SKM-1 (cell line): Measurements from ENCODE around the gene GAS7.

ENCODE experiments used
- DNase-seq: peaks from one replicate; lab custom pipeline; 2025; ENCODE audit not compliant: unreplicated experiment; lab: John Stamatoyannopoulos, UW

GAS7 gene

DNA sequence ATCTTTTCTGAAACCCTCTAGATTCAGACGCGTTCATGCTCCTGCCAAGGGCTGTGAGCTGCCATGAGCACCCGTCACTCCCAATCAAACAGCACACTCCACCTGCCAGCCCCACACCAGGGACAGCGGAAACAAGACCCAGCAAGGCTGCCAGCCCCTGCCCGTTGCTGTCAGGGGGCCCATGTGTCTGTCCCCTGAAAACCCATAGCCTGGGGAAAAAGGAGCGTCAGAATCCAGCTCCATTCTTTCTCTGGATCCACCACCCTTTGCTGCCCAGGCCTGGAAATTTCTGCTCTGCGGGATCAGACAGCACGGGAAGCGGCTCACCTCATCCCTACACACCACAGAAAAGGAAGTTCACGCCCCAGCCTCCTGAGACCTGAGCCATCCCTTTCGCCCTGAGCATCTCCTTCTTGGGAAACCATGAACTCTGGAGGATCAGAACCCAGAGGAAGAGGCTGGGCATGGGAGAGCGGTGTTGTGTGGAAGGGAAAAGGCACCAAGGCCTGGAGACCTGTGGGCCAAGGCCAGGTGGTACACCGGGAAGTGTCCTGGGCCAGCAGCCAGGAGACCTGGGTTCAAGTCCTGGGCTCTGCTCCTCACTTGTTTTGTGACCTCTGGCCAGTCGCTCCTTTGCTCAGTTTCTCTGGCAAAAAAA lies 241.8 kb downstream of the GAS7 start:
- no peak for DNase-seq

DNA sequence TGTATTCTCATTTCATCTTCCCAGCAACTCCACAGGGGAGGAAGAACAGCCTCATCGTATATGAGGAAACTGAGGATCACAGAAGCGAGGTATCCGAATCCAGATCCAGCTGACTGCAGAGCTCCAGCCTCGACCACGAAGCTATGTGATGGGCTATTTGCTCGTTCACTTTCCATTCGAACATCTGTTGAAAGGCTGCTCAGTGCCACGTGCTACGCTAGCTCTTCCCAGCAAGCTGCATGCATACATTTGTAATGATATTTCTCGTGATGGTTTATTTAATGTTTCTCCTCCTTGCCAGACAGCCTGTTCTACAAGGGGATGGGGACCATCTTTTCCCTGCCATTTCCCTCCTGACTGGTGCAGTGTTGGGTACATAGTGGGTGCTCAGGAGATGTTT lies 244.9 kb downstream of the GAS7 start:
- no peak for DNase-seq

- no peak for DNase-seq
Measured at GRCh38 chr17:9951803-9952202, 246.6 kb downstream of the GAS7 start.

GRCh38 chr17:9948928-9949327 lies 249.5 kb downstream of the GAS7 start:
- no peak for DNase-seq

GRCh38 chr17:9944704-9945103 lies 253.7 kb downstream of the GAS7 start:
- DNase-seq, result no peak

GRCh38 chr17:9943343-9943742 lies 255.1 kb downstream of the GAS7 start:
- no peak for DNase-seq

DNA sequence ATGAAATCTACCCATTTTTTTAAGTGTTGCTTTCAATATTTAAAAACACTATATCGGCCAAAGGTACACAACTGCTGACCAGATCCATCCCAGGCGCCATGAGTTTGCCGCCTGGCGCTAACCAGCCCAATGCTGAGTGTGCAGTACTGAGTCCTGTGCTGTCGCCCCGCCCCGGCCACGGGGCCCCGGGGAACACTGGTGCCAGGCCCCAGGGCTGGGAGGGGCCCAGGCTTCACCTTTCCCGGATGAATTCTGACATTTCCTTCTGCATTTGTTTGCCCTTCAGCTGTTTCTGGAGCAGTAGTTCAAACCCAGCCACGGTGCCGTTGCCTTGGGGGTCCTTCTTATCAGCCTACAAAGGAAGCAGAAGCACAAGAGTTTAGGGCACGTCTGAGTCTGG lies 255.5 kb downstream of the GAS7 start:
- DNase-seq, result no peak

GRCh38 chr17:9941305-9941704 lies 257.1 kb downstream of the GAS7 start:
- DNase-seq, result no peak

- no peak for DNase-seq
Measured at GRCh38 chr17:9940841-9941240, 257.6 kb downstream of the GAS7 start.

DNA sequence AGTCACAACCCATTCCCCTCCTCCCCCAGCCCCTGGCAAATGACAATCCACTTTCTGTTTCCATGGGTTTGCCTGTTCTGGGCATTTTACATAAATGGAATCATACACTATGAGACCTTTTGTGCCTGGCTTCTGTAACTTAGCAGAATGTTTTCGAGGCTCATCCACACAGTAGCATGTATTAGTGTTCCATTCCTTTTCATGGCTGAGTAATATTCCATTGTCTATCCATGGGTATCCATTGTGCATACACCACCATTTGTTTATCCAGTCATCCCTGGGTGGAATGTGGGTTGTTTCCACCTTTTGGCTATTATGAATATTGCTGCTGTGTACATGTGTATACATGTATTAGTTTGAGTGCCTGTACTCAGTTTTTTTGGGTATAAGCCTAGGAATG lies 259.6 kb downstream of the GAS7 start:
- no peak for DNase-seq

DNA sequence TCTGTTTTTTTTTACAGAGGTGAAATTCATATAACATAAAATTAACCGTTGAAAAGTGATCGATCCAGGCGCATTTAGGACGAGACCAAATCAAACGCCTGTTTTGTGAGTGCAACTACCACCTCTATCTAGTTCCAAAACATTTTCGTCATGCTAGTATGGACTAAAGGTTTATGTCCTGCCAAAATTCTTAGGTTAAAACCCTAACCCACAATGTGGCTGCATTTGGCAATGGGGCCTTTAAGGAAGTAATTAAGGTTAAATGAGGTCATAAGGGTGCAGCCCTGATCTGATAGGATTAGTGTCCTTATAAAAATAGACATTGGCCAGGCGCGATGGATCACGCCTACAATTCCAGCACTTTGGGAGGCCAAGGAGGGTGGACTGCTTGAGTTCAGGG lies 260.5 kb downstream of the GAS7 start:
- no peak for DNase-seq

DNA sequence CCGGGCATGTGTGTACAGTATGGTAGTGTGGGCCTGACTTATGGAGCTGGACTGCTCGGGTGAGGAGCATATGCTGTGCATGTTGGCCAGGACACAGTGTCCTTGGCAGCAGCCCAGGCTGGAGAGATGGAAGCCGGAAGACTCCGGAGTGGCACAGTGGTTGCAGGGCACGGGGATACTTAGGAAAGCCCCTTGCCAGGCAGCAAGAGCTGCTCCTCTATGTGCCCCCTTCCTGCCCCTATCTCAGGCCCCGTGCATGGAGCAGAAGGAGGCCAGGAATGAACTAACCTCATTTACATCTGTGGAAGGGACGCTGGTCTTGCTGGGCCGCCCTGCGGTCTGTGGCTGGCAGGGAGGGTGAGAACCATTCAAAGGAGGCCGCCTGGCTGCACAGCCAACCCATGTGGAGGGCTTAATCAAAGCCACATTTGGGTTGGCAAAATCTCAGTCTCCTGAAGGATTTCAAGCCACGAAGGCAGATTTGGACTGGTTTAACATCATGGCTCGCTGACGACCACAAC lies 261.1 kb downstream of the GAS7 start:
- no peak for DNase-seq

DNA sequence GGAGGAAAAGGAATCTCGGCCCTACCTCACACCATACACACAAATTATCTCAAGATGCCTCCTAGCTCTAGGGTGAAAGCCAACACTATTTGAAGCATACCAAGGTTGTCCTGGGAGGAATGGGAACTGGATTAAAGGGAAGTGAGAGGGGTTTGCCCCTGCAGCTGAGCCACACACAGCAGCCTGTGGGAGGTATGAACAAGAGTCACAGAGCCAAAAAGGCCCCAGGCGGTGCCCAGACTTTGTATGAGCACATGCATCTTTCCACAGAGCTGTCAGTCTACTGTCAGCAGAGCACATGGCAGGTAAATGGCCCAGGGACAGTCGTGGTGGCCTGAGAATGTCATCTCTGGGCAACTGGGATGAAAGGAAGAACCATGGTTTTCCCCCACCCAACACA lies 262.3 kb downstream of the GAS7 start:
- no peak for DNase-seq

DNA sequence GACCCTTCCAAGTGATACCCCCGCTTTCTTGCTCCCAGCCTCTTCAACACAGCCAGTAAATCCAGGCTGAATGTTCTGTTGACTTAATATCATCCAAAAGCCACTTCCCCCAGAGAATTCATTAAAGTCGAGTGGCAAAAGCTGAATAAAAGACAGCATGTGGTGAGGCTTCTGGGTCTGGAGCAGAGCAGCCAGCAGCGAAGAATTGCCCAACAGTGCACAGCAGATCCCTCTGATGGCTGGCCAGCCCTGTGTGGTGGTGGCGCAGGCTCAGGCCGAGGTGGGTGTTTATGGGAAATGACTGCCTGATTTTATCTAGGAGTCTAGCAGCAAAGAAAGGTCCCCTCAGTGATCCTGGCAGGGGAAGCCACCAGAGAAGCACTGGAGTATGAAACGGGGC lies 263.0 kb downstream of the GAS7 start:
- DNase-seq, result no peak

- no peak for DNase-seq
Measured at GRCh38 chr17:9934331-9934730, 264.1 kb downstream of the GAS7 start.

DNA sequence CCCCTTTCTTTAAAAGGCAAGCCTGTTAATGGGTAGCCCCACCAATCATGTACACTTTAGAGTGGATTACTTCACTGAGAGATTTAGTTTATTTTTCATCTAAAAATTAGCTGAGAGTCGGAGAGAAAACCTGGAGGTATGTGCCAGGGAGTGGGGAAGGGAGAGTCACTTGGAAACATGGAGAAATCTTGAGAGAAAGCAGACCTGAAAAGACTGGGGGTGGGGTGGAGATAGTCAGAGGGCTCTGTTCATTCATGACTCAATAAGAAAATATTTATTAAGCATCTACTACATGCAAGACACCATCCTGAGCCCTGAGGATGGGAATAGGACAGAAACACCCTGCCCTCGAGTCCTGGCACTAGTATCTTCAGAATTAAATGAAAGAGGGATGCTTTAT lies 265.9 kb downstream of the GAS7 start:
- DNase-seq, result no peak

DNA sequence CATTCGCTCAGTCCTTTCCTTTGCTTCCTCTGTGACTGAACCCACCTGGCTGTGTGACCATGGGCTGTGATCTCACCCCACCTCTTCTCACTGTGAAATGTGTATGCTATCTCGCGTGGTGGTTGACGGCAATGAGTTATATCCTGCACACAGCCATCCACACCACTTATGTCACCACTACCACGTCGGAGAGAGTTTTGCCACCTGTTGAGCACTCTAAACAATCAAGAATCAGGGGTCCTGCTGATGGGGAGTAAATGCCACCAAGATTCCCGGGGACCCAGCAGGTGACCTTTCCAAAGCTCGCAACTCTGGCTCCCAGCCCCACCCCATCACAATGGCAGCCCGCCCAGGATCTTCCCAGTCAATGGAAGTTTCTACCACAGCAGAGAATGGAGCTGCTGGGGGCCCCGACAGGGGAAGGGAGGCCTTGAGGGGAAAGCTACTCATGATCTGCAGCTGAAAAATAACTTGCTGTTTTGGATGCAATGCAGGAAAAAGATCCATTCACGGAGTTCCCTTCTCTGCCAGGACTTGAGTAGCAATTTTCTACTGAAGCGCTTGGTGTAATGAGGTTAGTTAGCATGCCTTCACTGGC lies 267.2 kb downstream of the GAS7 start:
- no peak for DNase-seq

- DNase-seq, result no peak
Measured at GRCh38 chr17:9929871-9930270, 268.5 kb downstream of the GAS7 start.

DNA sequence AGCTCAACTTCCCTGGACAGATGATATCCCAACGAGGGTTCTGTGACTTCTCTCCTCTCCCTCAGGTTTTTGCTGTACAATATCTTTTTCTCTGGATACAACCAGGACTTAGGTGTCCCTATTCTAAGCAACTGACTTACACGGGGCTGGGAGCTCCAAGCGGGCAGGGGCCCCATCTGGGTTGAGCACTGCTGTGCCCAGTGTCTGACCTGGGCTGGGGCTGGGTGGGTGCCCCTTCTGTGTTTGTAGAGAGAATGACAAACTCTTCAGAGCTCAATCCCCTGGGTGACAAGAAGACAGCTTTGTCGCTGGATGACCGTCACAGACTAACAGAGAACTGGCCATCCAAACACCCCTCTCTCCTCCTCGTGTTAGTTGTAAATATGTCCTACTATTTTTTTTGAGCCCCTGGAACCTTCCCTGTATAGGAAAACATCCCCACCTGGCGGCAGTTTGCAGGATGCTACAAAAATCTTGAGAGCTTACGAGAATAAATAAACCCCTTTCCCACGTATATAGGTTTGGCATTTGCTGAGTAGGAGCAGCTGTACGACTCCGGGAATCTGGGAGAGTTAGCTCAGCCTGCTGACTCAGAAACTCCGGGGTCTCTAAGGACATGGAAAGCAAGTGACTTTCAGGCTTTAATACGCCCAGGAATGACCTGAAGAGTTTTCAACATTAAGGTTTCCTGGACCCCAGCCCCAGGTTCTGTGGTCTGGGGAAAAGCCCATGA lies 269.6 kb downstream of the GAS7 start:
- DNase-seq, result no peak

- DNase-seq, result no peak
Measured at GRCh38 chr17:9926150-9926804, 272.1 kb downstream of the GAS7 start.

DNA sequence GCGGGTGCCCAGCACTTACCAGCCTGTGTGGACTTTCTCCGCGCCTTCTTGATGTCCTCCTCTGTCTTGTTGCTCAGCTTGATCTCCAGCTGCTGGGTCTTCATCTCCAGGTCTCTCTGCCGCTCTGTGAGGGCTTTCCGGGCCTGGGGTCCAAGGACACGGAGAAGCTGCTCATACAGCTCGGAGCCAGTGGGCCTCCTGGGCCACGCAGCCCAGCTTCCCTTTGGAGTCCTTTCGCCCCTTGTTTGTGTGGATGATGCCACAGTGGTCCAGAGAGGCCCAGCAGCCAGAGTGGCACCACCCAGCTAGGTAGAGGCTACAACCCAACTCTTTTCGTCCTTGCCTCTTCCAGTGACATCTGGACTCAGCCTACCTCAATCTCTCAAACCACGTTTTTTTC lies 272.9 kb downstream of the GAS7 start:
- DNase-seq, result no peak

- DNase-seq, result peak; percentile 50
Measured at GRCh38 chr17:9924735-9925191, 273.6 kb downstream of the GAS7 start.
